Activated CD4-positive, alpha-beta T cell treated with anti-CD3 and anti-CD28 coated beads, Interleukin-2, Interleukin-4, amounts not matched to agents 100 ng/mL and 50 ng/mL, durations not matched to agents 16 hours and 8 hours (primary cell): ENCODE data around the gene FN3K.
A peak's percentile ranks its signal among the peaks of the same experiment; 100 is the strongest.
"Not testable (repeated sequence)": the region's sequence is repeated elsewhere in the genome, so short reads cannot be mapped to it uniquely, and the experiment has no call there.

Source experiments
- DNase-seq: peaks from one replicate; pipeline ENCODE4 v3.0.0-alpha.2; 2020; ENCODE audit warnings: low spot score

The FN3K gene

DNA sequence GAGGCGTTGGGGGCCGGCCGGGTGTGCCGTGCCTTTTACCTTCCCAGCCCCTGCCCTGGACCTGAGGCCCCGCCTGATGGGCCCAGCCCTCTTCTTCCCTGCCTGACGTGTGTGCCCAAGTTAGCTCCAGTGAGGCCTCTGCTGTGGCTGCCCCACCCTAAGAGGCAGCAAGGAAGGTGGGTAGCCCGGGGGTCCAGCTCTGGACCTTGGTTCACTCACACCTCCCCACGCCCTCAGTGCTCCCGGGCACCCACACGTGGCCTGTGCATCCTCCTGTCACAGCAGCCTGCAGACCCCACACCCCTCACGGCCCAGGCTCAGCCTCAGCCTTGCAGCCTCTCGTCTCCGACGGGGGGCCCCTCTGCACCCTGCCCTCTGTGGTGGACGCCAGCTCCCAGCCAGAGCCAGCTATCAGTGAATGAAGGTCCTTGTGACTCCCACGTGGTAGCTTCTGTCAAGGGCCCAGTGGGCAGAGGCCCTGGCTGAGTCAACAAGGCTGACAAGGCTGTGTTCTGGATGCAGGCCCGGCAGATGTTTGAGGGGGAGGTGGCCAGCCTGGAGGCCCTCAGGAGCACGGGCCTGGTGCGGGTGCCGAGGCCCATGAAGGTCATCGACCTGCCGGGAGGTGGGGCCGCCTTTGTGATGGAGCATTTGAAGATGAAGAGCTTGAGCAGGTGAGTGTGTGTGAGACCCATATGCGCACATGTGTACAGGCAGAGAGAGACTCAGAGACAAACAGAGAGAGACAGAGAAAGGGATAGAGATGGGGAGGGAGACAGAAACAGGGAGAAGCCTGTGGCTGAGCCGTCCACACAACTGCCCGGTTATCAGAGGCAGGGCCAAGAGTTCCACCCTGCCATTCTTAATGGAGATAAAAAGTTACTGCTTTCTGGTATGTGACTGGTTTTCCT, 2.8 kb downstream of the FN3K start:
- no peak for DNase-seq

DNA sequence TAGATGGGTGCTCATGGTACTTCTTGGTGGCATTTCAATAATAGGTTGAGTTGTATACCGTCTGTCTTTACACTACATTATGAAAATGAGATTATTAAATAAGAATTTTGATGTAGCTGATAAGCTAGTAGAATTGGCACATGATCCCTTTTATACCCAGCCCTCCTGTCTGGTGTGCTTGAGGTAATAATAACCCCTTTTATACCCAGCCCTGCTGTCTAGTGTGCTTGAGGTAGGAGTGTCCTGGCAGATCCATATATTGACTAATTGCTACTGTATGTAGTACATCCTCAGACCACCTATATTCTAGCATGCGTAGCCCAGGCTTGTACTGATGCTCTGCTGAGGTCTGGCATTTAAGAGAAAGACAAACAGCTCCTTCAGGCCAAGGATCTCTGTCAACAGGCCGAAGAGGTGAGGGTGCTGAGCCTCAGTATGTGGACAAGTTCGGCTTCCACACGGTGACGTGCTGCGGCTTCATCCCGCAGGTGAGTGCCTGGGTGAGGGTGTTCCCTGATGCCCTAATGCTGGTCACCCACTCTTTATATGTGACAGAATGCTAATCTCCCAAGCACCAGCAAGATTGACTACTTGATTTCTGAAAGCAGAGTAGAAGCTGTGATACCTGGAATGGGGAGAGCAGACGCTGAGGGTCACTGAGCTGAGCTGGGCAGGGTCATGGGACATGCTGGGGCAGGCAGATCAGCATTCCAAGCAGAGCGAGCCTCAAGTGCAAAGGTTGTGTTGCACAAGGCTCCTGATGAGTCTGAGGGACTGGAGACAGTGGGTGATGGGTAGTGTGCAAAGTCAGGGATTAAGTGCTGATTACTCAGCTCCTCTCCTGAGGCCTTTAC, 5.7 kb downstream of the FN3K start:
- no peak for DNase-seq

DNA sequence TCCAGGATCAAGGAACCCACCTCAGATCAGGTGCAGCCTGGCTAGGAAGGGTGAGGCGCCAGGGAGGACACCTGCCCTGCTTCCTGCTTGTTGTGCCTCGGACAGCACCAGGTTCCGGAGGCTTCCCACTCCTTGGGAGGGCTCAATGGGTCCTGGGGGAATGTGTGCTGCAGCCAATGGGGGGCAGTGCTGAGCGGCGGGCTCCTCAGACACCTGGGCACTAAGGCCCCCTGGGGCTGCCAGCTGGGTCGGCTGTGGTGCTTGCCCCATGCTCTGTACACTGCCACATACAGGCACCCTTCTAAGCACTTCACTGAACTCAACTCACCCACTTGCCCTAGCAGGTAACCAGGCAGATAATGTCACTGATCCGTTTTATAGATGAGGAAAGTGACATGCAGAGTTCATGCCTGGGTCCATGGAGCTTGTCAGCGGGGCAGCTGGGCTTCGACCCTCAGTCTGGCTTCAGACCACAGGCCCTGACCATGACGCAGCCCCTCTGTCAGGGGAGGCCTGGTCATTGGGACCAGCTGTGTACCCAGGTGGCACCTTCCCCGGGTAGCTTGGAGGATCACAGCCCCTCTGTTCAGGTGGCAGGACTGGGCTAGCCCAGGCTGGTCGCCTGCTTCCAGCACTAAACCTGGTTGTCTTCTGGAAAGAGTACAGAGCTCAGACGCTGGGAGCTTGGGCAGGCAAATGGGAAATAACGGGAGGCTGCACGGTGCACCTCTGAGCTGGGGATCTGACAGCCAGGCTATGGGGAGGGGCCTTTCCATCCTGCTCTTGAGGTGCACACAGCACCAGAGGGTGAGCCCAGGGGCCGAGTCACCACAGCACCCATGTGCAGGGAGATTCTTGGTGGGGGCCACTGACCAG, 8.2 kb downstream of the FN3K start:
- DNase-seq = no peak

DNA sequence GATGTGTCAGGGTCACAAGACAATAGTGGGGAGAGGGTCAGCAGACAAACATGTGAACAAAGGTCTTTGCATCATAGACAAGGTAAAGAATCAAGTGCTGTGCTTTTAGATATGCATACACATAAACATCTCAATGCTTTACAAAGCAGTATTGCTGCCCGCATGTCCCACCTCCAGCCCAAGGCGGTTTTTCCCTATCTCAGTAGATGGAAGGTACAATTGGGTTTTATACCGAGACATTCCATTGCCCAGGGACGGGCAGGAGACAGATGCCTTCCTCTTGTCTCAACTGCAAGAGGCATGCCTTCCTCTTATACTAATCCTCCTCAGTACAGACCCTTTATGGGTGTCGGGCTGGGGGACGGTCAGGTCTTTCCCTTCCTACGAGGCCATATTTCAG, 9.3 kb downstream of the FN3K start:
- not testable (repeated sequence) for DNase-seq

DNA sequence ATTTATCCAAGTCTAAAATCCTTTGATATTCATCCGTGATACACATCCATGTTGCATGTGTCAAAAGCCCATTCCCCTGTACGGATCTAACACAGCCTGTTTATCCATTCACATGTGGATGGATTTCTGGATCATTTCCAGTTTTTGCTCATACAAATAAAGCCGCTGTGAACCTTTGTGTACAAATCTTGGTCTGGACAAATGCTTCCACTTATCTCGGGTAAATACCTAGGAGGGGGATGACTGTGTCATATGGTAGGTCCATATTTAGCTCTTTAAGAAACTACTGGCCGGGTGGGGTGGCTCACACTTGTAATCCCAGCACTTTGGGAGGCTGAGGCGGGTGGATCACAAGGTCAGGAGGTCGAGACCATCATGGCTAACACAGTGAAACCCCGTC, 10.1 kb downstream of the FN3K start:
- DNase-seq = no peak

DNA sequence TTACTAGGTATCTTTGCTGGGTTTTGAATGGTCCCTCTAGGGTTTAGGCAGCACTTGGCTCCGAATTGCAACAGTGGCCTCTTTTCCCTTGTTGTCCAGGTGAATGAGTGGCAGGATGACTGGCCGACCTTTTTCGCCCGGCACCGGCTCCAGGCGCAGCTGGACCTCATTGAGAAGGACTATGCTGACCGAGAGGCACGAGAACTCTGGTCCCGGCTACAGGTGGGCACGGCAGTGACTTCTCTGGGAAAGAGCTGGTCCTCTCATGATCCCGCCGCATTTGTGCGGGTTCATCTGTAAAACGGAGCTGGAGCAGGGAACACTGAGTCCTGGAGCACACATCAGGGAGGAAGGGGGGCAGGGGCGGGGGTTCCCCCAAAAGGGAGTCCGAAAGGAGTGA, 13.3 kb downstream of the FN3K start:
- no peak for DNase-seq

DNA sequence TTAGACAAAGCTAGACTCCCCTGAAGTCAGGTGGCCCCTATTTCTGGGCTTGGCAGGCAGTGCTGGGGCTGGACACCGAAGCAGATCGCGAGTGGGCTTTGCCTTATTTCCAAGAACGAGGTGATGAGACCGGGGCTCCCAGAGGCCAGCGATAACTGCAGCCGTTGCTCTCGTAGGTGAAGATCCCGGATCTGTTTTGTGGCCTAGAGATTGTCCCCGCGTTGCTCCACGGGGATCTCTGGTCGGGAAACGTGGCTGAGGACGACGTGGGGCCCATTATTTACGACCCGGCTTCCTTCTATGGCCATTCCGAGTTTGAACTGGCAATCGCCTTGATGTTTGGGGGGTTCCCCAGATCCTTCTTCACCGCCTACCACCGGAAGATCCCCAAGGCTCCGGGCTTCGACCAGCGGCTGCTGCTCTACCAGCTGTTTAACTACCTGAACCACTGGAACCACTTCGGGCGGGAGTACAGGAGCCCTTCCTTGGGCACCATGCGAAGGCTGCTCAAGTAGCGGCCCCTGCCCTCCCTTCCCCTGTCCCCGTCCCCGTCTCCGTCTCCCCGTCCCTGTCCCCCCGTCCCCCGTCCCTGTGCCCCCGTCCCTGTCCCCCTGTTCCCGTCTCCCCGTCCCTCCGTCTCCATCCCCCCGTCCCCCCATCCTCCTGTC, 15.0 kb downstream of the FN3K start:
- DNase-seq = no peak

DNA sequence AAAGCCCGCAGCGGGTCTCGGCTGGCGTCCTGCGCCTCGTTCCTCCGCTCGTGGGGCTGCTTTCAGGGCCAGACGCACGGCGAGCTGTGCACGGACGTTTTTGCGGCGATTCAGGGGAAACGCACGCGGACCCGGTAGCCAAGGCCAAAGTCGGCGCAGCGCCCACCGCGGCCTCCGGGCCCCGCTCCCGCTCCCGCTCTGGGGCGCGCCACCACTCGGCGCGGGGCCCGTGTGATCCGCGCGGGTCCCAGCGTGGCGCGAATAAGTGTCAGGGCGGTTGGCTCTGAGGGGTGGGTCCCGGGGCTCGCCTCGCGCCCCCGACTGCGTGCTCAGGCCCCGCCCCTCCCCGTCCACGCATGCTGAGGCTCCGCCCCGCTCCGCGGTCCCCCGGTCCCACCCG, 15.8 kb downstream of the FN3K start:
- DNase-seq = no peak

DNA sequence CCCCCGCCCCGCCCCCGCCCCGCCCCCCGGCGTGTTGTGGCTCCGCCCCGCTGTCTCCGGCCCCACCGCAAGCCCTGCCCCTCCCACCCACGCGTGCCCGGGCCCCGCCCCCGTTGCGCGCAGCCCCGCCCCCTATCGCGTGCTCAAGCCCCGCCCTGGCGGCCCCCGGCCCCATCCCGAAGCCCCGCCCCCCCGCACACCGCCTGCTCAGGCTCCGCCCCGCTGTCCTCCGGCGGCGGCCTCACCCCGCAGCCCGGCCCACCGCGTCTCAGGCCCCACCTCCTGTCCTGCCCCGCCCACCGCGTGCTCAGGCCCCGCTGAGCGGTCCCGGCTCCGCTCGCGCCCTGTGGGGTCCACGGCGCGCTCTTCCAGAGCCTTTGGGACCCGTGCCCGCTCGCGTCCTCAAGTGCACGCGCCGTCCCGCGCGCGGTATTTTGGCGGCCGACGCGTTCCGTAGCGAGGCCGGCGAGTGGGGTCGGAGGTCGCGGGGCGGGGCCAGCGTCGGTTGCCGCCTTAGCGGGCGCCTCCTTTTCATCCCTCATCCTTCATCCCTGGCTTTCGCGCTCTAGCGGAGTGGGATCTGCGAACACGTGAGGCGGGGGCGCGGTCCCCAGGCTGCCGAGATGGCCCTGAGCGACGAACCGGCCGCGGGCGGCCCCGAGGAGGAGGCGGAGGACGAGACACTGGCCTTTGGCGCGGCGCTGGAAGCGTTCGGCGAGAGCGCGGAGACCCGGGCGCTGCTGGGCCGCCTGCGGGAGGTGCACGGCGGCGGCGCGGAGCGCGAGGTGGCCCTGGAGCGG, 16.4 kb downstream of the FN3K start, which contains the start of gene TBCD:
Gene TBCD, plus strand, starts transcription at position 495 of the 800 bp plus-strand sequence. Its CDS starts 129 bp downstream, at position 624.
- peak; percentile 90 for DNase-seq

DNA sequence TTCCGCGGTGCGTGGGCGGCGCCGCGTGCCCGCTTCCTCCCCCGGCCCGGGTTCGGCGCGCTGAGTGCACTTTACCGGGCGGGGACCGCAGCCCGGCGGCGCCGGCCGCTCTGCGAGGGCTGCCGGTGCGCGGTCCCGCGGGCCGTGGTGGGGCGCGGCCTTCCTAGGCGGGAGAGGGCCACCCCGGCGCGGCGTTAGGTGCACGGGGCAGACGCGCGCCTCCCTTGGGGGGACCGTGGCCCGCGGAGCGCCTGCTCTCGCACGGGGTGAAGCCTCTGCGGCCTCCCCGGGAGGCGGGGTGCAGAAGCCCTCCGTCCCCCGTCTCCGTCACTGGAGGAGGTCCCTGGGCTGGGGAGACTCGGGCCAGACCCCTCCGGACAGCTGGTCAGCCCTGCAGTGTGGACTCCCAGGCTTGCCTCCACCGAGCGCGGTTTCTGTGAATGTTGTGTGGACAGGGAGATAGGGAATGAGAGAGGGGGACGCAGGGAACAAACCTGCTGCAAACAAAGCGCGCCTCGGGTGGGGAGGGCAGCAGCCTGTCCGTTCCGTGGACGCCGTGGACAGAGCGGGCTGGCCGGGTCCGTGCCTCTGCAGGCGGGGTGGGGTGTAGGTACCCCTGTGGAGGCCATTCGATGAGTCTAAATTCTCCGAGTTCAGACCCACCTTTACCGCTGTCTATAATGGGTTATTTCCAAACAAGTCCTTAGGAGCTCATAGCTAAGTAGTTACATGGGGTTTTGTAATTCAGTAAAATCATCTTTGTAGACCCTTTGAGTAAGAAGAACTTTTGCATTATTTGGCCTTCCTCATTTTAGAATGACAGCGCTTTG, 17.2 kb downstream of the FN3K start:
- DNase-seq = peak; percentile 6

DNA sequence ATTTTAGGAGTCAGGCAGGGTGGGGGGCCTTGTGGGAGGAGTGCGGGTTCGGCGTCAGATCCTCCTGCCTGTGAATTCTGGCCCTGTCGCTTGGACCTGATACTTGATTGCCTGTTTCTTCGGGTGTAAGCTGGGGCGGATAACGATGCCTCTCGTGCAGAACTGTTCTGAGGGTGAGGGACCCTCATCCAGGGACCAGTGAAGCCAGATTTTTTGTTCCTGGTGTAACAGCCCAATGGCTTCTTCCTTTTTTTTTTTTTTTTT, 17.7 kb downstream of the FN3K start:
- DNase-seq = no peak

DNA sequence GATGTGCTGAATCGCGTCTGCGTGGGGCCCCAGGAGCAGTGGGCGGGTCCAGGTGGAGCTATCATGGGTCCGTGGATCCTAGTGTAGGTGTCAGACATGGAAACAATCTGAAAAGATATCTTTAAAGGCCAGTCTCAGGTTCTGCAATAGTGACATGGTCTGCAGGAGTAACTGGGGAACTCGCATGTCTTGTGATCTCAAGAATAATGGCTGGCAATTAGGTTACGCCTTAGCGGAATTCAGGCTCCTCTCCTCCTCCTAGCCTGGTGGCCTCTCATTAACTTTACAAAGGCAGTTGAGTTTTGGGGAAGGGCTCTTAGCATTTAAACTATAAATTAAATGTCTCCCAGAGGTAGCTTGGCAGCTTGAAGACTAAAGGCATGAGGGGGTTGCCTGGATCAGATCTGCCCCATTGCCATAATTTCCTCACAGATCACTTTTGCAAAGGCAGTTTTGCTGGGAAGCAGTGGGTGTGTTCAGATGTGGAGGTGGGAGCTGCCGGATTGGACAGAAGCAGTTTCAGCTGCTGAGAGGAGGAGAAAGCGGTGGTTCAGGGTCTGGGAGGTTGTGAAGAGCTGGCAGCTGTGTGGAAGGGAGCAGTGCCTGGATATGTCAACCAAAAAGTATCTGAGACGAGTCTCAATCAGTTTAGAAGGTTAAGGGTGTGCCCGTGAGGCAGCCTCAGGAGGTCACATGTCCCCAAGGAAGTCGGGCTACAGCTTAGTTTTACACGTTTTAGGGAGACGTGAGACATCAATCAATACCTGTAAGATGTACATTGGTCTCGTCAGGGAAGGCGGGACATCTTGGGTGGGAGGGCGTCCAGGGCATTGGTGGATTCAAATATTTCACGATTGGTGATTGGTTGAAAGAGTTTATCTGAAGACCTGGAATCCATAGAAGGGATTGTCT, 19.1 kb downstream of the FN3K start:
- peak; percentile 25 for DNase-seq

DNA sequence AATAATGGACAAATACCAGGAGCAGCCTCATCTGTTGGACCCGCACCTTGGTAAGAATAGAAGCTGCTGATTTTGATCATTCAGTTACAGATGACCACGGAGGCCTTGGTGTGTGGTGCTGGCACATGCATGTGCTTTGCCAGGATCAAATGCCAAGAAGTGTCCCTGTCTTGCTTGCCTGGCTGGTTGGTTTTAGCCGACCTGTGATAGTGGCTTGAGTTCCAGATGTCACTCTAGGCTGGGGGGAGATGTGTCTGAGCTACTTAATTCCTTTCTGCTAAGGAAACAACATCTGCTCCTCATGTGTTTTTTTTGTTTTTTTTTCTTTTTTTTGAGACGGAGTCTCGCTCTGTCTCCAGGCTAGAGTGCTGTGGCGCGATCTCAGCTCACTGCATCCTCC, 20.8 kb downstream of the FN3K start:
- DNase-seq = no peak

DNA sequence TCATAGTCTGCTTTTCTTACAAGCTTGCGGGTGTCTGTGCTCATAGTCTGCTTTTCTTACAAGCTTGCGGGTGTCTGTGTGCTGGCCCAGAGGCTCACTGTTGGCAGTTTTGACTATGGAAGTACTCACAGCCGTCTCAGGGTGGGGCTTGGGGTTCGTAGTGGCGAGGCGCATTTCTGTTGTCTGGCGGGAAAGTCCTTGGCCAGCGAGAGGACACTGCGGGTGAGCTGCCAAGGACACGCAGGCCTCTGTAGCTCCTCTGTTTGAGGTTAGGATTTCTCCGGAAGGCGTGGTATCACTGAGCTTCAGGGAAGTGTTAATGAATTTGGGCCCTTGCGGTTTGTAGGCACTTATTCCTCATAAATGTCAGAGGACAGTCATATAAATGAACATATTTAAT, 30.0 kb downstream of the FN3K start:
- no peak for DNase-seq

DNA sequence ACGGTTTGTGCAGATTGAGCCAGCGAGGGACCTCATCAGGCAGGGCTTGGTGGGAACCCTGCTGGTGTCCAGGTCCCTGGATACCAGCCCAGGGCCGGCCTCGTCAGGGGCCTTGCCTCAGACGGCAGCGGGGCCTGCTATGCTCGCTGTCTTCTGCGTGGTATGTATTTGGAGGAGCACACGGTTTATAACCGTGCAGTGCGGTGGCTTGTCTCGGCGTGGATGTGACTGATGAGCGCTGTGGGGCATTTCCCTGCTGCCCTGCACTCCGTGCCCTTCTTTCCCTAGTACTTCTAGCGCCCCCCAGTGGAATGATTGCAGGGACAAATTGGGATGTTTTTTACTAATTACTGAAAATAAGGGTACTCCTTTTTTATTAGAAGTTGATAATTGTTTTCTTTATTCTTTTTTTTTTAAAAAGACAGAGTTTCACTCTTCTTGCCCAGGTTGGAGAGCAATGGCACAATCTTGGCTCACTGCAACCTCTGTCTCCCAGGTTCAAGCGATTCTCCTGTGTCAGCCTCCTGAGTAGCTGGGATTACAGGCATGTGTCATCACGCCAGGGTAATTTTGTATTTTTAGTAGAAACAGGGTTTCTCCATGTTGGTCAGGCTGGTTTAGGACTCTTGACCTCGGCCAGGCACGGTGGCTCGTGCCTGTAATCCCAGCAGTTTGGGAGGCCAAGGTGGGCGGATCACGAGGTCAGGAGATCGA, 31.8 kb downstream of the FN3K start:
- DNase-seq = peak; percentile 35

DNA sequence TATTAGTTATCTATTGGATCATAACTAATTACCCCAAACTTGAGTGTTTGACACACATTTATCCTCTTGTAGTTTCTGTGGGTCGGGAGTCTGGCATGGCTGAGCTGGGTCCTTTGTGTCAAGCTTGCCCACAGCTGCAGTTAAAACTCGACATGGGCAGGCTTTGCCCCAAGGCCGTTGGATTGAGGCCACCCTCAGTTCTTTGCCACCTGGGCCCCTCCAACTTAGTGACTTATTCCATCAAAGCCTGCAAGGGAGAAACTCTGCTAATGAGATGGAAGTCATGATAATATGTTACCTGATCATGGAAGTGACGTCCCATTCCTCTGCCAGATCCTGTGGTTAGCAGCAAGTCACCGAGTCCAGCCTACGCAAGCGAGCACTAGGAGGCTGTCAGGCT, 33.6 kb downstream of the FN3K start:
- no peak for DNase-seq

DNA sequence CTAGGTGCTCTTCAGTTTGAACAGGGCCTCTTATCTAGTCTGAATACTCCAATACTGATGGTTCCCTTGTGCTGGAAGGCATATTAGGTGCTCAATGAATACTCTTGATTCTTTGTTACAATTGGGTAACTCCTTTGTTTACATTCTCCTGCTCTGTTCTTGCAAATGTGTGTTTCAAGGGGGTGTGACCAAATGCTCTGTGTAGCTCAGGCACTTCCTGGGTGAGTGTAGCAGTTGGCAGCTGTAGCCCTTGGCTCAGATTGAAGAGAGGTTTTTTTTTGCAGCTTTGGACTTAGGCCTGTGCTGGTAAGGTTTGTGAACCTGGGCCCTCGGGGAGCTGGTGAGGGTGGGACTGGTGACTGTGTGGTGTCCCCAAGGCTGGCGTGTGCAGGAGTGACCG, 36.6 kb downstream of the FN3K start:
- no peak for DNase-seq

DNA sequence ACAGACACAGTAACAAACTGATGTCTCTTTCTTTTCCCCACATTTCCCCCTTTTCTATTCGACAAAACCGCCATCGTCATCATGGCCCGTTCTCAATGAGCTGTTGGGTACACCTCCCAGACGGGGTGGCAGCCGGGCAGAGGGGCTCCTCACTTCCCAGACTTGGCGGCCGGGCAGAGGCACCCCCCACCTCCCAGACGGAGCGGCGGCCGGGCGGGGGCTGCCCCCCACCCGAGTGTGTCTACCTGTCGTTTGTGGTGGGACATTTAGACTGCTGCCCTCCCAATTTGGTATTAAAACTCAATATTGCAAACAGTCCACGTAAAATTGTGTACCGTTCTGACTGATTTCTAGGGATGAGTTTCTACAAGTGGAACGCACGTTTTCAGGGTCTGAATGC, 39.0 kb downstream of the FN3K start:
- DNase-seq = not testable (repeated sequence)
